Activated T-cell treated with anti-CD3 and anti-CD28 coated beads, Interleukin-2, amount 50 U/mL, for 4 hours (primary cell): Measurements from ENCODE around the gene C22orf31. TPM values are rescaled to one million over a fixed set of nuclear protein-coding genes. Genes with fewer than 3 reads are reported as not detected.
A peak's percentile ranks its signal among the peaks of the same experiment; 100 is the strongest.

Source experiments
- ATAC-seq, 2 donors: fragments of 200-7000 bp; cut with Tn5 transposase; one replicate each; pipeline ENCODE4 v1.10.0; 2021
- DNase-seq: peaks from one replicate; pipeline ENCODE4 v3.0.0-alpha.2; 2020
- H3K27me3 Mint-ChIP-seq: one replicate; pipeline ENCODE4 v1.8.0; 2021; ENCODE audit warnings: low read depth, mixed read lengths
- H3K36me3 Mint-ChIP-seq: one replicate; pipeline ENCODE4 v1.8.0; 2022; ENCODE audit warnings: mixed read lengths; ENCODE audit not compliant: insufficient read depth
- H3K4me1 Mint-ChIP-seq: one replicate; pipeline ENCODE4 v1.8.0; 2021; ENCODE audit warnings: low read depth, mixed read lengths
- H3K4me3 Mint-ChIP-seq: one replicate; pipeline ENCODE4 v1.8.0; 2021; ENCODE audit warnings: mild to moderate bottlenecking, moderate library complexity, mixed read lengths
- H3K9me3 Mint-ChIP-seq: one replicate; pipeline ENCODE4 v1.8.0; 2021; ENCODE audit warnings: mixed read lengths
- total RNA-seq, 3 donors: library from RNA; stranded (reverse); gene quantifications; one replicate each; pipeline ENCODE4 v1.2.1, GENCODE V29; 2021

The C22orf31 gene
- total RNA-seq, 3 donors from 2014 or later = not detected

- Mint-ChIP-seq H3K4me1 (peaks cover 14% of the 10 kb centered on the region), H3K27me3 (peaks cover 43% of the 10 kb centered on the region), H3K4me3 (no peak overlapping the region), H3K36me3 (no peaks in the 10 kb centered on the region), H3K9me3 (no peaks in the 10 kb centered on the region)
- ATAC-seq = peak; percentile 37 to 43
- DNase-seq = no peak
Measured at GRCh38 chr22:29031227-29032011, 30.2 kb downstream of the C22orf31 start.

- Mint-ChIP-seq H3K9me3 (no peaks in the 10 kb centered on the region), H3K4me3 (peak overlapping the region; percentile 15), H3K36me3 (no peaks in the 10 kb centered on the region), H3K27me3 (peaks cover 43% of the 10 kb centered on the region), H3K4me1 (peaks cover 14% of the 10 kb centered on the region)
- ATAC-seq = peak; percentile 18 to 40
- no peak for DNase-seq
Measured at GRCh38 chr22:29030618-29031226, 30.9 kb downstream of the C22orf31 start.

GRCh38 chr22:29030016-29030617 lies 31.5 kb downstream of the C22orf31 start:
- no peak for ATAC-seq
- Mint-ChIP-seq H3K9me3 (no peaks in the 10 kb centered on the region), H3K36me3 (peaks cover 1% of the 10 kb centered on the region), H3K4me3 (peak overlapping the region; percentile 15), H3K4me1 (peaks cover 14% of the 10 kb centered on the region), H3K27me3 (peaks cover 47% of the 10 kb centered on the region)
- DNase-seq = no peak

- DNase-seq (no peak), ATAC-seq (no peak)
- no peak overlapping the region for H3K4me3 Mint-ChIP-seq
- peaks cover 1% of the 10 kb centered on the region for H3K36me3 Mint-ChIP-seq
- peaks cover 47% of the 10 kb centered on the region for H3K27me3 Mint-ChIP-seq
- H3K4me1 Mint-ChIP-seq = peaks cover 14% of the 10 kb centered on the region
- no peaks in the 10 kb centered on the region for H3K9me3 Mint-ChIP-seq
Measured at GRCh38 chr22:29029202-29030000, 32.2 kb downstream of the C22orf31 start.

- Mint-ChIP-seq H3K9me3 (no peaks in the 10 kb centered on the region), H3K27me3 (peaks cover 46% of the 10 kb centered on the region), H3K4me3 (no peak overlapping the region), H3K4me1 (peaks cover 14% of the 10 kb centered on the region), H3K36me3 (peaks cover 1% of the 10 kb centered on the region)
- ATAC-seq = no peak
- DNase-seq = no peak
Measured at GRCh38 chr22:29028468-29028867, 33.2 kb downstream of the C22orf31 start.

GRCh38 chr22:29026579-29026978 lies 35.1 kb downstream of the C22orf31 start:
- H3K4me1 Mint-ChIP-seq = peaks cover 14% of the 10 kb centered on the region
- peaks cover 36% of the 10 kb centered on the region for H3K27me3 Mint-ChIP-seq
- ATAC-seq (no peak), DNase-seq (no peak)
- no peaks in the 10 kb centered on the region for H3K9me3 Mint-ChIP-seq
- no peak overlapping the region for H3K4me3 Mint-ChIP-seq
- peaks cover 1% of the 10 kb centered on the region for H3K36me3 Mint-ChIP-seq

GRCh38 chr22:29023172-29023796 lies 38.3 kb downstream of the C22orf31 start:
- ATAC-seq (no peak), DNase-seq (no peak)
- no peaks in the 10 kb centered on the region for H3K4me1 Mint-ChIP-seq
- H3K36me3 Mint-ChIP-seq = peaks cover 3% of the 10 kb centered on the region
- H3K4me3 Mint-ChIP-seq = no peak overlapping the region
- H3K27me3 Mint-ChIP-seq = peaks cover 15% of the 10 kb centered on the region
- H3K9me3 Mint-ChIP-seq = peaks cover 4% of the 10 kb centered on the region

GRCh38 chr22:29022101-29022817 lies 39.4 kb downstream of the C22orf31 start:
- Mint-ChIP-seq H3K4me1 (no peaks in the 10 kb centered on the region), H3K4me3 (no peak overlapping the region), H3K9me3 (peaks cover 8% of the 10 kb centered on the region), H3K36me3 (peaks cover 3% of the 10 kb centered on the region), H3K27me3 (peaks cover 9% of the 10 kb centered on the region)
- DNase-seq (no peak), ATAC-seq (no peak)

- peaks cover 5% of the 10 kb centered on the region for H3K27me3 Mint-ChIP-seq
- peaks cover 2% of the 10 kb centered on the region for H3K36me3 Mint-ChIP-seq
- peaks cover 8% of the 10 kb centered on the region for H3K9me3 Mint-ChIP-seq
Measured at GRCh38 chr22:29018293-29019189, 43.1 kb downstream of the C22orf31 start.

GRCh38 chr22:29016067-29016938 lies 45.3 kb downstream of the C22orf31 start:
- peaks cover 2% of the 10 kb centered on the region for H3K36me3 Mint-ChIP-seq
- ATAC-seq (no peak), DNase-seq (no peak)
- peaks cover 8% of the 10 kb centered on the region for H3K9me3 Mint-ChIP-seq
- no peak overlapping the region for H3K4me3 Mint-ChIP-seq
- H3K27me3 Mint-ChIP-seq = peaks cover 5% of the 10 kb centered on the region
- H3K4me1 Mint-ChIP-seq = peaks cover 10% of the 10 kb centered on the region

More at GRCh38 chr22:29018293-29019189, 43.1 kb downstream of the C22orf31 start:
- H3K4me1 Mint-ChIP-seq = peaks cover 10% of the 10 kb centered on the region
- H3K4me3 Mint-ChIP-seq = no peak overlapping the region
- DNase-seq = no peak
- ATAC-seq = no peak

GRCh38 chr22:29014773-29015172 lies 46.9 kb downstream of the C22orf31 start:
- Mint-ChIP-seq H3K36me3 (peaks cover 2% of the 10 kb centered on the region), H3K9me3 (peaks cover 8% of the 10 kb centered on the region), H3K27me3 (peaks cover 10% of the 10 kb centered on the region), H3K4me3 (no peak overlapping the region), H3K4me1 (peaks cover 10% of the 10 kb centered on the region)
- ATAC-seq (no peak), DNase-seq (no peak)

- peaks cover 5% of the 10 kb centered on the region for H3K27me3 Mint-ChIP-seq
- no peak for DNase-seq
- H3K4me1 Mint-ChIP-seq = peaks cover 10% of the 10 kb centered on the region
- no peak overlapping the region for H3K4me3 Mint-ChIP-seq
- peaks cover 2% of the 10 kb centered on the region for H3K36me3 Mint-ChIP-seq
- peaks cover 8% of the 10 kb centered on the region for H3K9me3 Mint-ChIP-seq
- ATAC-seq = no peak
Measured at GRCh38 chr22:29014293-29014692, 47.3 kb downstream of the C22orf31 start.
